Liver (tissue), 9 donors: ENCODE data around the gene GPR55. TPM values are rescaled to one million over a fixed set of nuclear protein-coding genes. Genes with fewer than 3 reads are reported as not detected.

Experiments
- DNase-seq: peaks from one replicate; pipeline ENCODE4 v3.0.0-alpha.2; 2017; ENCODE audit warnings: low spot score
- H3K27ac ChIP-seq, 2 donors: one replicate each; pipeline ENCODE4 v1.7.0; 2013; ENCODE audit warnings: inconsistent platforms in 2 of 2, low read length in 2 of 2, control low read depth in 1 of 2, low read depth in 1 of 2, mild to moderate bottlenecking in 1 of 2
- H3K27me3 ChIP-seq, 4 donors: one replicate each; pipeline versions ENCODE4 v1.6.1 to v1.7.0; 2013; ENCODE audit warnings: low read length in 3 of 4, inconsistent platforms in 1 of 4, mild to moderate bottlenecking in 1 of 4, moderate library complexity in 1 of 4; ENCODE audit not compliant: control insufficient read depth in 4 of 4, insufficient read depth in 4 of 4
- H3K36me3 ChIP-seq, 4 donors: one replicate each; pipeline versions ENCODE4 v1.6.1 to v1.7.0; 2013; ENCODE audit warnings: low read length in 3 of 4, mild to moderate bottlenecking in 3 of 4, low read depth in 1 of 4, moderate library complexity in 1 of 4; ENCODE audit not compliant: control insufficient read depth in 4 of 4, insufficient read depth in 3 of 4
- H3K4me1 ChIP-seq, 4 donors: one replicate each; pipeline versions ENCODE4 v1.6.1 to v1.7.0; 2013; ENCODE audit warnings: low read length in 3 of 4, mild to moderate bottlenecking in 3 of 4, moderate library complexity in 1 of 4; ENCODE audit not compliant: control insufficient read depth in 4 of 4, insufficient read depth in 4 of 4
- H3K4me3 ChIP-seq, 3 donors: one replicate each; pipeline versions ENCODE4 v1.6.1 to v1.7.0; 2013; ENCODE audit warnings: low read length in 3 of 3, control low read depth in 1 of 3, low read depth in 1 of 3, mild to moderate bottlenecking in 1 of 3
- H3K9ac ChIP-seq, 2 donors: one replicate each; pipeline ENCODE4 v1.7.0; 2013; ENCODE audit warnings: low read length in 2 of 2, mild to moderate bottlenecking in 2 of 2, moderate library complexity in 2 of 2, control low read depth in 1 of 2, low read depth in 1 of 2
- H3K9me3 ChIP-seq, 4 donors: one replicate each; pipeline versions ENCODE4 v1.6.1 to v1.7.0; 2013; ENCODE audit warnings: low read length in 3 of 4; ENCODE audit not compliant: control insufficient read depth in 4 of 4
- CTCF ChIP-seq: fragments of 150-350 bp; IDR thresholded peaks from 2 replicates; pipeline ENCODE4 v1.5.1; 2017; ENCODE audit warnings: improper control_type of control experiment, low read depth, low read length; ENCODE audit not compliant: missing input control
- EGR1 ChIP-seq, 2 donors: IDR thresholded peaks; 2 replicates each; pipeline ENCODE4 v1.6.1; 2016 to 2018; ENCODE audit warnings: antibody characterized with exemption in 2 of 2, low read depth in 2 of 2
- FOXA1 ChIP-seq: IDR thresholded peaks from 2 replicates; pipeline ENCODE4 v1.6.1; 2016; ENCODE audit warnings: antibody characterized with exemption
- GABPA ChIP-seq, 2 donors: IDR thresholded peaks in 1 of 2; conservative IDR thresholded peaks in 1 of 2; 2 replicates each; pipeline ENCODE4 v1.6.1; 2016; ENCODE audit warnings: antibody characterized with exemption in 2 of 2, mild to moderate bottlenecking in 1 of 2, moderate library complexity in 1 of 2
- REST ChIP-seq: IDR thresholded peaks from 2 replicates; pipeline ENCODE4 v1.6.1; 2016; ENCODE audit warnings: antibody characterized with exemption, mild to moderate bottlenecking
- SP1 ChIP-seq: IDR thresholded peaks from 2 replicates; pipeline ENCODE4 v1.6.1; 2018; ENCODE audit warnings: antibody characterized with exemption, mild to moderate bottlenecking
- TAF1 ChIP-seq: conservative IDR thresholded peaks from 2 replicates; pipeline ENCODE4 v1.6.1; 2016; ENCODE audit warnings: antibody characterized with exemption, mild to moderate bottlenecking
- ZBTB33 ChIP-seq: IDR thresholded peaks from 2 replicates; pipeline ENCODE4 v1.6.1; 2016; ENCODE audit warnings: antibody characterized with exemption
- WGBS: extraction: QIAGEN DNeasy Blood & Tissue Kit; methylation state at CpG from one replicate; pipeline ENCODE4 v1.1.7; 2013; 5-methylcytosine and 5-hydroxymethylcytosine counted together
- polyA plus RNA-seq, 2 donors: library from polyadenylated mRNA; stranded (reverse) in 1 of 2; unstranded in 1 of 2; fragments of 200-250 nt in 1 of 2; fragments of >200 nt in 1 of 2; fragmentation: Nextera tagmentation in 1 of 2; extraction: Ambion mirVana in 1 of 2; gene quantifications; one replicate each; pipeline versions ENCODE4 v1.2.1 to v1.2.3, GENCODE V29; 2013 to 2015
- total RNA-seq, 2 donors: library from RNA; depleted of rRNA; stranded (reverse); fragments of >200 nt; gene quantifications; one replicate each; pipeline ENCODE4 v1.2.3, GENCODE V29; 2014
- donor health status: healthy.
- donor health status: healthy.
- donor health status: healthy.
- donor health status: healthy.
- donor health status: healthy.

The GPR55 gene
- under 1 TPM; 0.05 to 0.17 TPM for total RNA-seq
- under 1 TPM in 1 of 2 donors, not detected in 1; 0.10 TPM for polyA plus RNA-seq

- H3K27ac ChIP-seq = no peak within 1 kb of the TSS
- no peak within 1 kb of the TSS for H3K9ac ChIP-seq
- H3K4me1 ChIP-seq = no peaks in the 10 kb centered on the region
- TF ChIP-seq CTCF = peak; percentile 6
- no peak for TF ChIP-seq GABPA (IDR thresholded peaks at IDR 0.05 in 1 of 2, conservative IDR thresholded peaks at IDR 0.05 in 1 of 2)
- 65% methylated on average over 26 of the region's 26 CpGs for WGBS
- H3K36me3 ChIP-seq = no peaks in the 10 kb centered on the region
- H3K27me3 ChIP-seq = no peaks in the 10 kb centered on the region
- DNase-seq = no peak
- no peak within 1 kb of the TSS for H3K4me3 ChIP-seq
- H3K9me3 ChIP-seq = no peaks in the 10 kb centered on the region
Observed at GRCh38 chr2:230924470-230925341, at the start of gene GPR55. GPR55 (minus strand) TSS chr2:230925242; CDS start chr2:230910962, 14,280 bp downstream.

- TF ChIP-seq TAF1 (no peak), ZBTB33 (no peak), REST (no peak), FOXA1 (no peak), SP1 (no peak), EGR1 (IDR thresholded peaks at IDR 0.05; ENCODE audit: low read depth in 2 of 2) (no peak)
- Histone ChIP-seq H3K27ac (no peak overlapping the region), H3K4me1 (peaks cover 0 to 1% (median 0%) of the 10 kb centered on the region in 4 donors), H3K4me3 (no peak overlapping the region), H3K9me3 (no peaks in the 10 kb centered on the region), H3K36me3 (no peaks in the 10 kb centered on the region), H3K9ac (no peak overlapping the region), H3K27me3 (no peaks in the 10 kb centered on the region)
- DNase-seq = no peak
- 84% methylated on average over 17 of the region's 17 CpGs for WGBS
Observed at GRCh38 chr2:230974096-230974913, 49.3 kb upstream of the GPR55 start.
